Activated CD4-positive, CD25-positive, alpha-beta regulatory T cell treated with anti-CD3 and anti-CD28 coated beads, Interleukin-2, amount 50 U/mL, for 16 hours (primary cell): ENCODE data around the gene SHROOM3.

Experiments used
- DNase-seq: peaks from one replicate; pipeline ENCODE4 v3.0.0-alpha.2; 2020; ENCODE audit warnings: low read depth, low spot score

SHROOM3 gene

DNA sequence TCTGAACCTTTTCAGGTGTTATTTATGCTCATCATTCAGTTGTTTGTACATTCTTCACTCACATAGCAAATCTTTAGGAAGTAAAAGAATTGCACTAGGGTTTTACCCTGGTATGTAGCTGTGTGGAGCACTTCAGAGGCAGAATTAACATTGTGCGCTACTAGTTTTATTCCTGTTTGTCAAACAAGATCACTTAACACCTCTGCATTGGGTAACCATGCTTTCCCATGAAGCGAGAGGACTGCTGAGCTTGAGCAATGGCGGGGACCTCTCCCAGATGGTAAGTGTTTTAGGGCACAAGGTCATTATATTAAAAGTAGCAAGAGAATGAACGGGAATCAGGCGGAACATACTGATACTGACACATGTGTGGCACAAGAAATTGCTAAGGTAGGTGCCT lies 59.2 kb downstream of the SHROOM3 start:
- no peak for DNase-seq

DNA sequence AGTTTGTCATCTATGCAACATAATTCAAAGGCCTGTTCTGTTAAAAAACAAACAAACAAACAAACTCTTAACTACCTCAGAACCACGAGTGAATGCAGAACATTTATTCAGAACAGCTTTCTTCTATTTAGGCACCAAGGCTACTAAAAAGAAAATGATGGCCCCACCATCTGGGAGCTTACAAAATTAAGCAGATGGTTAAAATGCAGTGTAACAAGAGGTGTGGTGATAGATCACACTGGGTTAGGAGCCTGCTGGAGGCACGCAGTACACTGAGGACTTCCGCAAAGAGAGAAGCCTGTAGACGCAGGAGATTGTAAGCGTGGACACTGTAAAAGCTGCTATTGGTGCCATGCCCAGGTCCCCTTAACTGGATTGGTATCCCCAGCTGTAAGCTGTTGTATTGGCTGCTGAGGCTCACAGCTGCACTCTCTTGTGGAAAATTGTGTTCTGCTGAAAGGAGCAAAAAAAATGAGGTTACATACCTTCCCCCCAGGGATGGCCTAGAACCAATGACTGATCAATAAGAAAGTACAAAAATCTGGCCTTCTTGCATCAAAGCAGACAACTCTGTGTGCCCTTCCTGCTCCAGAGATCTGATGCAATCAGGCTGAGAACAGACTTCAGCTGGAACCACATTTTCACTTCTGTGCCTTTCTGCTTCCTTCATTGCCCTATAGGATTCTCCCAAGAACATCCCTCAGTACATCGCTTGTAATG lies 60.0 kb downstream of the SHROOM3 start:
- no peak for DNase-seq

DNA sequence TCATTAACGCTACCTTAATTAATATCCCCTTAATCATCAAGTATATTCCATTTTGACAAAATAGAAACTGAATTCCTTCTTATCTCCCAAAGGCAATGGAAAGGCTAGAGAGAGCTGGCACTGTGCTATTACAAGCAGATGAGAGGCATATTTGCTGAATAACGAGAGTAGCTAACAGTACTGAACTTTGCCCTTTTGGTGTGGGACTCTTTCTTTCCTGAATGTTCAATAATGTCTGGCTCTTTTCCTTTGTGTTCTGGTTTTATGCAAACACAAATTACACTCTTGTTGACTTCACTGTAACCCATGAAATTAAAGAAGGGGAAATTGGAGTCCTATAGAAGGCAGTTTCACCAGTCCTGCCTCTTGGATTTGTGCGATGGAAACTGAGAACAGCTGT lies 63.5 kb downstream of the SHROOM3 start:
- DNase-seq = no peak

DNA sequence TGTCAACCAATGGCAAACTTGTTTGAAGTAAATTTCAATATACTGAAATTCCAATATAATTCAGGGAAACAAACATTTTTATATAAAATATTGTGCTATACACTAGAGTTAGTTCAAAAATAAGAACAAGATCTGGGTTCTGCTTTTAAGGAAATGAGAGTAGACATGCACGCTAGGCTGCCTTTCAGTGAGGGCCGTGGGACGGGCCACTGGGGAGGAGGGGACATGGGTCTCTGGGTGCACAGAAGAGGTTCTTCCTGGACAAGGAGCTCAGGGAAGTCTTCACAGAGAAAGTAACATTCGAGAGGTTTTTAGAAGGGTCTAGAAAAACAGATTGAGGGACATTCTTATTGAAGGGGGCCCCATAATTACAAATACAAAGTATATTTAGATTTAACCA lies 64.4 kb downstream of the SHROOM3 start:
- DNase-seq = no peak

DNA sequence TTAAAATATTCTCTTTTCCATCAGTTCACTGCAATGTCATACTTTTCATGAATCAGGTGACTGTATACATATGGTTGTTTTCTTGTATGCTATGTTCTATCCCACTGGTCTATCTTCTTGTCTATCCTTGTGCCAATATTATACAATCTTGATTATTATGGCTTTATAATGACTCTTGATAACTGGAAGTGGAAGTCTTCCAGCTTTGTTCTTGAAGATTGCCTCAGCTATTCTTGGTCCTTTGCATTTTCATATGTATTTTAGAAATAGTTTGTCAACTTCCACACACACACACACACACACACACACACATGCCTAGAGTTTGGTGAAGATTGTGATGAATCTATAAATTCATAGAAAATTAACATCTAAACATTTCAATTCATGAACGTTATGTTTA lies 67.9 kb downstream of the SHROOM3 start:
- no peak for DNase-seq

DNA sequence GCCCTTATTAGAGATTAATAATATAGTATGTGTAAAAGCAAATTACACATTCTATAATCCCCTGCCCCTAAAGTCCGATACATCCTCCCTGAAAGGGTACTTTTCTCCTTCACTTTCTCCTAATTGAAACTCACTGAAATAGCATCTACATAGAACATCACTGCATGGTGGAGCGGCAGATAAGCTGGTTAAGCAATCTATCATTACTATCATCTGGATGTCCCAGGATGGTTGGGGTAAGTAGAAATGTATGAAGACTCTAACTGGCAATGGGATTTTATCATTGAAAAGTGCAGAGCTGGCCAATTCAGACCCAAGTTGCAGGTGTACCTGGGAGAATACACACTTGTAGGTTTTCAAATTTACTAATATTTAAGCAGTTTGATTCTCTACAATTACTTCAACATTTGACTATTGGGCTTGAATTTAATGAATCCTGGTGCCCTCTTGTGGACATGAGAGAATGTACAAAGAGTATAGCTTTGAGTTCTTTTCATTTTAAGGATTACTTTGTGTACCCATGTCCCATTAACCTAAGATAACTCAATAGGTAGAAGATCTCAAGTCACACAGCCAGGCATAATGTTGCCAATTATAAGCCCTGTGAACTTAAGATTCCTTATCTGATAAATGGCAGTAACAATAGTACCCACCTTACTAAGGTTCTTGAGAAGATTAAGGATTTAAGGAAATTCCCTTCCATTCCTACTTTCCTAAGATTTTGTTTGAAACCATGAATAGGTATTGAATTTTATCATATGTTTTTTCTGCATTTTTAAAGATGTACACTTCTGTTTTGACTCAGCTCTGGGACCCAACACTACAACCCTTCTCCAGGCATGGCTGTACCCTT lies 69.8 kb downstream of the SHROOM3 start:
- no peak for DNase-seq

DNA sequence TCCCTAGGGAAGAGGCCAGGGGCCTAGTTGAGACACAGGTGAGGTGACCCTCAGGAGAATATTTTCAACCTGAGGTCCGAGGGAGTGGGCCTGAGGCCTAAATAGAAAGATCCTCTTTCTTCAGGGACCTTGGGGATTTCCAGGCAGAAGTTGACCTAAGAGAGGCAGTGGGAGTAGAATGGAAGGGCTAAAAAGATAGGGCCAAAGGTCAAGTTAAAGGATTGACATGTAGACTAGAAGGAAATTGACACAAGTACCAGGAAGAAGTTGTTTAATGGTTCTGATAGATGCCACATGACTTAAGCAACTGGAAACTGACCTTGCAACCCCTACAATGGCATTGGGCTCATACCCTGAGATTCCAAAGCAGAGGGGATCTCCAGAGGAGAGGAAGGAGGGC lies 76.9 kb downstream of the SHROOM3 start:
- no peak for DNase-seq

DNA sequence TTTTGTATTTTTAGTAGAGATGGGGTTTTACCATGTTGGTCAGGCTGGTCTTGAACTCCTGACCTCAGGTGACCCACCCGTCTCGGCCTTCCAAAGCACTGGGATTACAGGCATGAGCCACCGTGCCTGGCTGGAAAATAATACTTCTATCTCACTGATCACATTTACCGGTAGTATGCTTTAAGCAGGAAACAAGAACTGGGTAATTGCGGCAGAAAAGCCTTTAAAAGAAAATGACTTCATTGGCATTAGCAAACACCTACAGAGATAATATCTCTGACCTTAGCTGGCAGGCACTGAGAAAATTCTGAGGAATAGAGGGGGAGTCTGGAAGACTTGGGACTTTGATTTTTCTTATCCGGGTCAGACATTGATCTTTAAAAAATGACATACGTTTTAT lies 78.5 kb downstream of the SHROOM3 start:
- DNase-seq = no peak

DNA sequence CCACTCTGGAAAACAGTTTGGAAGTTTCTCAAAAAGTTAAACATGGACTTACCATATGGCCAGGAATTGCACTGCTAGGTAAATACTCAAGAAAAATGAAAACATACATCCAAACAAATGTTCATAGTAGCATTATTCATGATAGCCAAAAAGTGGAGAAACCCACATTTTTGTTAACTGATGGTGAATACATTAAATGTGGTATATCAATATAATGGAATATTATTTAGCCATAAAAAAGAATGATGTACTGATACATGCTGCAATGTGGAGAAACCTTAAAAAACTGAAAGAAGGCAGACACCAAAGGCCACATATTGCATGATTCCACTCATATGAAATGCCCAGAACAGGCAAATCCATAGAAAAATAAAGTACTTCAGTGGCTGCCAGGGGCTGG lies 79.1 kb downstream of the SHROOM3 start:
- no peak for DNase-seq

DNA sequence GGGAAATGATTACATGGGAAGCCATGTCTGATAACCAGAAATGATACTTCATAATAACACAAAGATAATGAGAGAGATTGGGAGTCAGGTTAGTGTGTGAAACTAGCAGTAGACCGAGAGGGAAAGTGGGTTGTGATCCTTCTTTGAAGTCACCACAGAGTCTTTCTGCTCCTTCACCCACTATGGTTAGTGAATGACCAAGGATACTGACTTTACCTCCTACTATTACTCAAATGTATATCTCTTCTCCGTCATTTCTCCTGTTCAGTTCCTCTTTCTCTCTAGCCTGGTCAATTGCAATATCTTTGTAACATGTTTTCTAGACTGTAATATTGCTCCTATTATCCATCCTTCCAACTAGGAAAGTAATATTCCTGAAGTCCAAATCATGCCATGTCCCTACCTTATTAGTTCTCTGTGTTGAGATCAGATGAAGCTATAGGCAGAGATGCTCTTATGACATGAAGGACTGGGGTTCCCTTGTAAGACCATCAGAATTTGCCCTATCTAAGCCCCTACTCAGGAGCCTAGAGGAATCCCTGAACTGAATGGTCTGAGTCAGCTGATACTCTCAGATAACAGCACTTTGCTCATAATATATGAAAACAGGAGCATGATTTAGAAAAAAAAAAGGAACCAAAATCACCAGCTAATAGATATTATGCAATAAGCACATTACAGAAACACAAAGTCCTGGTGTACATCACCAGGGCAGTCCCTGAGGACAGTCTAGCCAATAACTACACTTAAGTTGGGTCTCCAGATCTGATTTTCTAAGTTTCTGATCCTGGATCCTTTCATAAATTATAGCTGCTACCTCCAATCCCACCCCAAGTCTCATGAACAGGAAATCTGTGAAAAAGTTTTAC lies 81.2 kb downstream of the SHROOM3 start:
- DNase-seq = no peak

DNA sequence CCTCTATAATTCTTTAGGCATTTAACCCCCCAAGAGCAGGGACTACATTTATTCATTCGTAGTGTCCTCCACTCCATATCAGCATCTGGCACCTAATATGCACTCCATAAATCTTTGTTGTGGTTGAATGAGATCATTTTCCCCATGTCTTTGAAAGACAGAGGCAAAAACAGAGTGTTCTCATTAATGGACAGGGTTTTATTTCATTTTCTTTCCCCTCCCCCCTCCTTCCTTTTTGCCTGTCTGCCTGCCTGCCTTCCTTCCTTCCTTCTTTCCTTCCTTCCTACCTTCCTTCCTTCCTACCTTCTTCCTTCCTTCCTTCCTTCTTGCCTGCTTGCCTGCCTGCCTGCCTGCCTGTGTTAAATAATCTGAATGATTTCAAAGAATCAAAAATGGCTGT lies 83.2 kb downstream of the SHROOM3 start:
- DNase-seq = no peak

DNA sequence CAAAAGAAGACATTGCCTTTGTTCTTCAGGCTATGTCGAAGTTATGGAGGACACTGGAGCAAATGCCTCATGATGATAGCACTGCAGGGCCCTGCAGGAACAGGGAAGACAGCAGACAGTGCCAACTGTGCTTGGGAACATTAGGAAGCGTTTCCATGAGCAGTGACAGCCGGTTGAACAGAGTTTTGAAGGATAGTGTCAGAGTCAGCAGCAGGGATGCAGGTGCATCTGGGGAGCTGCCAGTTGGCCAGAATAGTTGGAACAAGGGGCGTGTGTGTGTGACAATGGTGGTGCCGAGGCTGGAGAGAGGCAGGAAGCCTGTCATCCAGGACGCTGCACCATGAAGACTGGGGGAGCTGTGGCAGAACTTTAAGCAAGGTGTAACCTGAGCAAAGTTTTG lies 88.6 kb downstream of the SHROOM3 start:
- DNase-seq = no peak

DNA sequence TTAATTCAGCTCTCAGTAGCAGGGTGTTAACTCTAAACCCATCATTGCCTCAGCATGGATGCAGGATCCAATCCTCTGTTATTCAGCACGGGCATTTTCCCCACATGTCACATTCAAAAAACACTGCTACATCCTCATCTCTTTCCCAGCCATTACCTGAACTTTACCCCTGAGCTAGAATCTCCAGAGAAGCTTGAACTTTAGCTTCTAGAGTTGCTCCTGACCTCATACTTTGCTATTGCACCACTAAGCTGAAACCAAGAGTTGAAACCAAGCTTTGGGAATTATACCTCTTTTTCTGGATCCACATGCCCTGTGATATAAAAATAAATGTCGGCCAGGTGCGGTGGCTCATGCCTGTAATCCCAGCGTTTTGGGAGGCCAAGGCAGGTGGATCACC lies 90.7 kb downstream of the SHROOM3 start:
- DNase-seq = no peak

DNA sequence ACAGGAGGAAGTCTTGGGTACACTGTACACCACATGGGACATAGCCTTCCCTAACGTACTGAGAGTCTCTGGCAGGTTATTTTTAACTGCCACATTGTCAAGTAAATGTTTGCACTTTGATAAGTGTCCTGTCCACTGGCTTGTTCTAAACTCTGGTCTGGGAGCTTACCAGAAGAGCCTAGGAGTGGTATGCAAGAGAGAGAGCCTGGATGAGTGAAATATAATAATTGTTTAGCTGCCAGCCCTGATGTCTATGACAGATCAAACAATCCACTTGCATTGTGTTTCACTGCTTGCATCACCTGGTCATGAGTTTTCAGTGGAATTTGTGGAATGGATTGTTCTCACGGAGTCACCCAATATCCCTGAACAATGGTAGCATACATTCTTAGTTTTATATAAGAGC lies 91.6 kb downstream of the SHROOM3 start:
- DNase-seq = no peak

DNA sequence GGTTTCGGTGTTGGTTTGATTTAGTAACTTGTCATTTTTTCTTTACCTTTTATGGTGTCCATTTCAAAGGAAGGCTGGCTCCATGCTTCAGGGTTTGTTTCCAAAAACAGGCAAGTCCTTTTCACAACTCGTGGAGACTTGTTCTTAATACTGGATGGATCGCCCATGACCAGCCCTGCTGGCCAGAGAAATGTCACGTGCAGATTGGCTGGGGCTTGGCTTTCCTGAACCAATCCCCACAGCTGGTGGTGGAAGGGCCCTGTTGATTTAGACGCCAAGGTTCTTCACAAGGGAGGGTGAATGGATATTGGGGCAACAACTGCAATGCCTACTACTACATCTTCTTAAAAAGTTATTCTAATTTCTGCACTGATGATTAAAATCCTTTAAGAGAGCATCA lies 92.6 kb downstream of the SHROOM3 start:
- no peak for DNase-seq

DNA sequence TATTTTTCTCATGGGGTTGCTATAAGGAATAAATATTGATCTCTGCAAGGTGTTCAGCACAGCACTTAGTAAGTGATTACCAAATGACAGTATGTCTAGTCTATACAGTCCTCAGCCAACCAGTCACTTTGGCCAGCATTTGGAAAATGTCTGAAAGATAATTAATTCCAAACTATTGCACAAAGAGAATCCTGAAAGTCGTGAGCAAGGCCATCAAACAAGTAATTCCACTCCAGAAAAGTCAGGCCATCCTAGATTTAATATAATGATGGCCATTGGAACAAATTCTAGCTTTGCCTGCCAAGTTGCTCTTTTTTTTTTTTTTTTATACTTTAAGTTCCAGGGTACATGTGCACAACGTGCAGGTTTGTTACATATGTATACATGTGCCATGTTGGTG lies 96.6 kb downstream of the SHROOM3 start:
- DNase-seq = no peak

DNA sequence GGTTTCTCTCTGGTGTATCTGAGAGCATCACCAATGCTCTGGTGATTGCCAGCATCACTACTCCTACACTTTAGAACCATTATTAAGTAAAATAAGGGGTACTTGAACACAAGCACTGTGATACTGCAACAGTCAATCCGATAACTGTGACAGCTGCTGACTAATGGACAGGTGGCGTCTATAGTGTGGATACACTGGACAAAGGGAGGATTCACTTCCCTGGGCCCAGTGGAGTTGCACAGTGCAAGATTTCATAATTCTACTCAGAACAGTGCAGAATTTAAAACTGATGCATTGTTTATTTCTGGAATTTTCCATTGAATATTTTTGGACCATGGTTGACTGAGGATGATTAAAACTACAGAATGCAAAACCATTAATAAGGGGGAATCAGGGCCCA lies 97.8 kb downstream of the SHROOM3 start:
- DNase-seq = no peak

DNA sequence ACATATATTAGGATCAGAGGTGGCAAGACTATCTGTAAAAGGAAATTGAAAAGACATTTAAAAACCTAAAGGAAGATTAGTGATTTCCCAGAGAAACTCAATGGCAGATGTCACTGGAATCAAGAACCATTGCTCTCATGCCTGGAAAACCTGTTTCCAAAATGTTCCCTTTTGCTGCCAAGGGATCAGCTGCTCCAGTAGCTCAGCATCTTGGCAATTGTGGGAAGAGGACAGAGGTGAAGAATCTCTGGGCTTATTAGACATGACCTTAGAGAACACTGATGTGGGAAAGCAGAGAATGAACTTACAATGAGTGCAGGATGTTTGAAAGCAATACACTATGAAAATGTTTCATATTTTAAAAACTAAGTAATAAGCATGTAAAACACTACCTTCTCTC lies 98.3 kb downstream of the SHROOM3 start:
- no peak for DNase-seq

DNA sequence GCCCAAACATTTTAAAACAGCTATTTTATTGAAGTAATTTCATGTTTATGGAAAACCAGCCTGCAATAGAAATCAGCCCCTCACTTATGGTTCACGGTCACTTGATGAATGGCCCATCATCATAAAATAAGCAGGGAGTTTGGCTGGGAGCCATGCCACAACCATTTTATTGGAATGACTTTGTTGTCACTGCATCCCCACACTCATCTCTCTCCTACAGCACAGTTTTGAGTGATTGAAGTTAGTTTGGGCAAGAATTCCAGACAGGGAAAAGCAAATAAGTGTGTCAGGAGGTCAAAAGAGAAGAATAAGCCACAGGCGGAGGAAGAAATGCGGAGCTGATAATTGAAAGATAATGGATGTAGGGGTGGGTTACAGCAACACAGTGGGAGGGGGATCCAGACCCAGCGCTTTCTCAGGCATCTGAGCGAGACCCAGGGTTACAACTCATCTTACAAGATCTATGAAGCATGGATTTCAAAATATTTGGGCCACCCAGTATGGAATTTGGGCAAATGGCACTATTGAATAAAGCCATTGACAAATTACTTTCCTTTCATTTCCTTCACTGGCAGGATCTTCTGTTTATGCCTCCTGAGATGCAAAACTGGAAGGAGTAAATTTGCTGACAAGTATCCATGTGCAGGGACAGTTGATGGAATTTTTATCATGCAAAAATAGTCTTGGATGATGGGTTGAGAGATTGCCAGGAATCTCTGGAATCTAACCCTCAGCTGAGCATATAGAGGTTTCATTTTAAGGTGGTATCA lies 100.8 kb downstream of the SHROOM3 start:
- DNase-seq = no peak

DNA sequence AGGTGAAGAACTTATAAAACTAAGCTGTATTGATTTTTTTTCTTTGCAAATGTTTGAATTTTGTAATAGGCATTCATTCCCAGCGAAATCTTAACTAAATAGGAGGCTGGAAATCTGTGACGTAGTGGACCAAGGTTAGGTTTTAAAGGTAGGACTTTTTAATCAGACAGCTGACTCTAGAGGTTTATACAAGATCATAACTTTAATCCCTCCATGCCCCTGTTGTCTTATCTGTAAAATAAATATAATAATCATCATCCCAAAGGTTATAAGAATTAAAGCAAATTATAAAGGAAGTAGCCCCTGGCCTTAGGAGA lies 101.3 kb downstream of the SHROOM3 start:
- no peak for DNase-seq

DNA sequence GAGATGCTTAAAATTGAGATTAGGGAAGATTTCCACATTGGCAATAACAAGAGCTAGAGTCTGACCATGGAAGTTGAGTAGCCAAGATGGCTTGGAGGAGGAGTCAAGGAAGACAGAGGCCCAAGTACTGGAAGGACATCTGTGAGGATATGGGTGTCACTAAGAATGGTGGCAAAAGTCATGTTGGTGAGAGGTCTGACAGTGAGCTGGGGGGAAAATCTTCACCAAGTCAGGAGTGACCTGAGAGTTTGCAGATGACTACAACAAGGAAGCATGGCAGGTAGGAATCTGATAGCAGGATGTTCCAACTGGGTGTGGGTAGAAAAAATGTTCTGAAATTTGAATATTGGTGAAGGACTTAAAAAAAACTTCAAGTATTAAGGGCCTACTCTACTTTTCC lies 103.3 kb downstream of the SHROOM3 start:
- DNase-seq = no peak

DNA sequence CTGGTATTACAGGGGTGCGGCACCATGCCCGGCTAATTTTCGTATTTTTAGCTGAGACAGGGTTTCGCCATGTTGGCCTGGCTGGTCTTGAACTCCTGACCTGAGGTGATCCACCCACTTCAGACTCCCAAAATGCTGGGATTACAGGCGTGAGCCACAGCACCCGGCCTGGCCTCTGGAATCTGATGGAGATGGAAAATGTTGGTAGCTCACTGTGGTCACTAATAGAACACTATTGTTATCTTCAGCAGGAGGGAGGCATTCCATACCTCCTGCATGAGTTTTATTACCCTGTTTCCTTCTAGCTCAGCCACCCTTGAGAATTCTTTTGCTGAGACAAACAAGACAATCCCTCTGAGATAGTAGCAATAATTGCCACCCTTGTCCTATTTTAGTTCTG lies 105.0 kb downstream of the SHROOM3 start:
- no peak for DNase-seq
